Tibial nerve (tissue), 4 donors: ENCODE results near the gene CAMTA1.

Source experiments
- EP300 ChIP-seq, 2 donors: sonication (generic); formaldehyde crosslinking; IDR thresholded peaks; one replicate each; pipeline ENCODE4 v1.6.1; 2017; ENCODE audit warnings: antibody characterized with exemption in 2 of 2, mild to moderate bottlenecking in 1 of 2
- POLR2A ChIP-seq, 2 donors: fragments of 450-650 bp; IDR thresholded peaks; one replicate each; pipeline ENCODE4 v1.6.1; 2017; ENCODE audit warnings: antibody characterized with exemption in 2 of 2, mild to moderate bottlenecking in 2 of 2, moderate library complexity in 2 of 2
- TF ChIP-seq, protein P1 (sequence below), 5 experiments: fragments of 200-600 bp in 3 of 5; fragments of 450-650 bp in 2 of 5; sonication (generic) in 3 of 5; IDR thresholded peaks; one replicate each; pipeline ENCODE4 v1.5.1; 2016 to 2019; ENCODE audit warnings: antibody characterized with exemption in 5 of 5, mild to moderate bottlenecking in 3 of 5, moderate library complexity in 2 of 5

DNA sequence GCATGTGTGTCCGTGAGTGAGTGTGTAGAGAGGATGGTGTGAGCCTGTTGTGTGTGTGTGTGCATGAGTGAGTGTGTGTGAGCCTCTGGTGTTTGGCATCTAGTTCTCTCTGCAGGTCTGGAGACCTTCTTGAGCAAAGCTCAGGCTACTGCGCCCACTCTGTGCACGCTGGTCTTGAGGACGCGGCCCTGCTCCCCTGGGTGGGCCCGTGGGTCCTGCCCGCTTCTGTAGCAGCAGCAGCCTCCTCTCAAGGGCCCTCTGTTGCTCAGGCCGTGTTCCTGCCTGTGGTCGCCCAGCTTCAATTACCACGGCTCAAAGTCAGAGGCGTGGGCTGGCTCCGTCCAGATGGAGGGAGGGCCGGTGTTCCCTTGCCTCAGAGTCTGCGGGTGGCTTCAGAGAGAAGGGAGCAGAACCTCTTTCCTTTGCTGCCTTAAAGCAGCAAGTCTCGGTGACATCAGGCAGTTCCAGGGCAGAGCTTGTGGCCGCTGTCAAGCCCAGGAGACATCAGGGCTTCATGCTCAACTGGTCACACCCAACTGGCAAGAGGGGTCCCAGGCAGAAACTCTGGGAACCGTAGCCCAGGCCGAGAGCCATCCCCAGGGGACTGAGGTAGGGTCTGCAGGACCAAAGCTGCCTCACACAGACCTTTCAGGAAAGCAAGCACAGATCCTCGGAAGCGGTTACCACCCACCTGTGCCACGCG lies 715.3 kb downstream of the CAMTA1 start:
- TF ChIP-seq POLR2A (IDR thresholded peaks at IDR 0.05) (no peak), EP300 (IDR thresholded peaks at IDR 0.05) (no peak)
- TF ChIP-seq, protein P1, sequence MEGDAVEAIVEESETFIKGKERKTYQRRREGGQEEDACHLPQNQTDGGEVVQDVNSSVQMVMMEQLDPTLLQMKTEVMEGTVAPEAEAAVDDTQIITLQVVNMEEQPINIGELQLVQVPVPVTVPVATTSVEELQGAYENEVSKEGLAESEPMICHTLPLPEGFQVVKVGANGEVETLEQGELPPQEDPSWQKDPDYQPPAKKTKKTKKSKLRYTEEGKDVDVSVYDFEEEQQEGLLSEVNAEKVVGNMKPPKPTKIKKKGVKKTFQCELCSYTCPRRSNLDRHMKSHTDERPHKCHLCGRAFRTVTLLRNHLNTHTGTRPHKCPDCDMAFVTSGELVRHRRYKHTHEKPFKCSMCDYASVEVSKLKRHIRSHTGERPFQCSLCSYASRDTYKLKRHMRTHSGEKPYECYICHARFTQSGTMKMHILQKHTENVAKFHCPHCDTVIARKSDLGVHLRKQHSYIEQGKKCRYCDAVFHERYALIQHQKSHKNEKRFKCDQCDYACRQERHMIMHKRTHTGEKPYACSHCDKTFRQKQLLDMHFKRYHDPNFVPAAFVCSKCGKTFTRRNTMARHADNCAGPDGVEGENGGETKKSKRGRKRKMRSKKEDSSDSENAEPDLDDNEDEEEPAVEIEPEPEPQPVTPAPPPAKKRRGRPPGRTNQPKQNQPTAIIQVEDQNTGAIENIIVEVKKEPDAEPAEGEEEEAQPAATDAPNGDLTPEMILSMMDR (IDR thresholded peaks at IDR 0.05): no peak
